GM18951 (cell line): ENCODE data around the gene LRRC1.

Experiments
- POLR2A ChIP-seq: IDR thresholded peaks from 4 replicates; pipeline ENCODE4 v1.6.1; 2011; ENCODE audit warnings: mild to moderate bottlenecking; ENCODE audit not compliant: insufficient read length, insufficient read depth; ENCODE audit errors: extremely low read depth
- in situ Hi-C: fragments of 300-500 bp; cut with MboI; formaldehyde crosslinking; loops from one replicate; pipeline ENCODE4 v1.12.0; 2022; ENCODE audit warnings: low sequenced_read_pairs, mixed read lengths, inconsistent platforms; ENCODE audit not compliant: unreplicated experiment

LRRC1 gene

DNA sequence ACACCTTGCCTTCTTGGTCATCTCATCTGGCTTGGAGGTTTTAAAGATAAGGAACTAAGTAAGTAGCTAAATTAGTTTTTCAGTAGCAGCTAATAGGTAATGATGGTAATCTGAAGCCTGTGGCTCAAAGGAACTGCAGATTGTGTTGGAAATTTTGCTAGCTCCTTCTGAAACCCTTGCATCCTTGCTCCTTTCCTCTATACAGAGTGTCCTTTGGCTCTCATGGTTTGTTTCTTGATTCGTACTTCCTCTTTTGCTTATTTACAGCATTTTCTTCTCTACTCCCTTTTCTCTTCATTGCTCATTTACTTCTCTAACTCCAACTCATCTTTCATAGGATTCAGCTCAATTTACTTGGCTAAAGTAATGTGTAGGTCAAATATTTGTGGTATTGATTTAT, 19.0 kb downstream of the LRRC1 start:
- no peak for TF ChIP-seq POLR2A

GRCh38 chr6:53814353-53814752, 19.5 kb downstream of the LRRC1 start:
- in situ Hi-C loops = no loop called here
- no peak for TF ChIP-seq POLR2A

More for the DNA sequence above, 19.0 kb downstream of the LRRC1 start:
- in situ Hi-C loops = no loop called here

DNA sequence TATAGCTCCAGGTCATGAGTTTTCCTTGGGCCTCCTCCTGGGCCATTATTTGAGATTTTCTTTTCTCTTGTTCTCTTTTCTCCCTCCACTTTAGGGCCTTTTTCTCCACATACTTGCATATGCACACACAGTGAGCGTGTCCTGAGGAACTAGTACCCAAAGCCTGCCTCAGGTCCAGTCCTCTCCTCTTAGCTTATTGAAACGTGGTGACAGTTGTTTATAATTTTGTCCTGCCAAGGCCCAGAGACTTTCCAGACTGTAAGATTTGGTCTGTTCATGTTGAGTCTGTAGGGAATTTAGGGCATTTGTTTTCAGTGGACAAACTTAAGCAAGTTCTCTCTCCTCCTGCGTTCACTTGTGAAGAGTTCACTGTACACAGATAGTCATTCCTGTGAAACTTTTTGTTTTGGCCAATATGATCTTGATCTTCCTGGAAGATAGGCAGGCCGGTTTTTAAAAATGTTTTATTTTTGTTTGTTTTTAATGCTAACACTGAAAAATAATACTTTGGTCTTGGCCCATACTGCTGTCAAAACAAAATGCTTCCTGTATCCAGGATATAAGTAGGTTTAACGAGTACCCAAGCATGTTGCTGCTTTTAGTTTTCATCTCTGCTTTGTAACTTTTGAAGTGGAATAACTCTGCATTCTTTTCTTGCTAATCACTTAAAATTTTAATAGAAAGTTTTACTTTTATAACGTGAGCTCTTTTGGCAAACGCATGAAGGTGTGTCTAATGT, 20.7 kb downstream of the LRRC1 start:
- TF ChIP-seq POLR2A = no peak
- in situ Hi-C loops = no loop called here

- in situ Hi-C loops = no loop called here
- no peak for TF ChIP-seq POLR2A
These were observed 24.2 kb downstream of the LRRC1 start for GRCh38 chr6:53818858-53819609.

GRCh38 chr6:53822401-53823125, 27.8 kb downstream of the LRRC1 start:
- in situ Hi-C loops = no loop called here
- no peak for TF ChIP-seq POLR2A

DNA sequence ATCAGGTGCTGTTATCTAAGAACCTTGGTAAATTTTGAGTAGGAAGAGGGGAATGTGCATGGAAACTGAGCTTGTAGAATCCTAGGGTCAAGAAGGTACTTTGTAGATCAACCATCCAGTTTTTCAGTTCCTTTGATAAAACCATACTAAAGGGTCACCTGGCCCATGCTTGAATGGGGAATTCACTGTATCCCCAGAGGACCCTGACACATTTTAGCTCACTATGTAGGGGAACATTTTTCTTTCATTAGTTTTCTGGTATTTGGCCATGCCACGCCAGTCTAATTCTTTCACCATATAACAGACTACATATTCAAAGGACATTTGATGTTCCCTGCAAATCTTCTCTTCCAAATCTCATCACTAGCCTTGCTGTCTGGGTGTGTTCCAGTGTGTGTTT, 29.9 kb downstream of the LRRC1 start:
- in situ Hi-C loops = no loop called here
- TF ChIP-seq POLR2A = no peak

DNA sequence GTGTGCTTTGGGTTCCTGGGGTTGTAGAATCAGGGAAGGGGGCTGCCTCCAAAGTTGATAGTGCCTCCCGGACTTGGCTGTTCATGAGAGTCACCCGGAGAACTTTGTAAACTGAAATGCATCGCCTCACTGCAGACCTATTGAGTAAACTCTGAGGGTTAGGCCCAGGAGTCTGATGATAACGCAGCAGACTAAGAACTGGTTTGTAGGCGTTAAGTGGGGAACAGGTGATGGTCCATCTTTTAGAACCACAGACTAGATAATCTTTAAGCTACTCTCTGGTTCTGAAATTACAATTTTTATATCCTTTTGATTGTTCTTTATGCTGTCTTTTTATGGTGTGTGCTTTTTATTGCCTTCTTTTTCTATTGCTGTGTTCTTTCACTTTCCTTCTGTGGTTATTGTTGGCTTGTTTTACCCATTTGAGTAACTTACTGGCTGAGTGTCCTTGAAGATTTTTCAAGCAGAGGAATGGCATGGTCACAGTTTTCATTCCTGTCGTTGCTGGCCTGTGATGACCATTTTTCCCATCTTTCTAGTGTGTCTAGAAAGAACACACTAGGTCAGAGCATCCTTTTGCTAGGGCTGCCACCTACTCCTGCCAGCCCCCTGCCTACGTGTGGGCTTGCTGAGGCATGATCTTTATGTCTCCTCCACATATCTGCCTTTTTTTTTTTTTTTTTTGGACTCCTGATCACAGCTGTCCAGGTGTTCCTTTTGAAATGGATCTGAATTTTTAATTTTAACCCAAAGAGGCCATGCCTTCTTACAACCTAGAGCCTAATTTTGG, 30.9 kb downstream of the LRRC1 start:
- TF ChIP-seq POLR2A = no peak
- in situ Hi-C loops = no loop called here

DNA sequence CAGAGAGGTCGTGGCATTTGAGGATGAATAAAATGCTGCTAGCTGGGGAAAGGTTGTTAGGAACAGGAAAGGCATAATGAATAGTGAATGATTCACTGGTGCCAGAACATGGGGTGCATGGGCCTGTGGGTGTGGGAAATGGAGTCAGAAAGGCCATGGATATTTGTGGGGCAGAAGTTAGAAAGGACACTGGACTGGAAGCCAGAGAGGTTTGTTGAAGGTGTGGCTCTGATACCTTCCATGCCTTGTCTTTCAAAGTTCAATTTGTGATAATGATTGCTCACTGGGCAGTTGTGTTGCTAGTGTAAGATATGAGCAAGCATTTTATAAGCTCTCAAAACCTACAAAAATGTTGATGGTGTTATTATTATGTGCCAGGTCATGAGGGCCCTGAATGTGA, 32.7 kb downstream of the LRRC1 start:
- in situ Hi-C loops = no loop called here
- TF ChIP-seq POLR2A = no peak

- TF ChIP-seq POLR2A = no peak
- in situ Hi-C loops = no loop called here
These were observed 33.4 kb downstream of the LRRC1 start for GRCh38 chr6:53828215-53828614.

DNA sequence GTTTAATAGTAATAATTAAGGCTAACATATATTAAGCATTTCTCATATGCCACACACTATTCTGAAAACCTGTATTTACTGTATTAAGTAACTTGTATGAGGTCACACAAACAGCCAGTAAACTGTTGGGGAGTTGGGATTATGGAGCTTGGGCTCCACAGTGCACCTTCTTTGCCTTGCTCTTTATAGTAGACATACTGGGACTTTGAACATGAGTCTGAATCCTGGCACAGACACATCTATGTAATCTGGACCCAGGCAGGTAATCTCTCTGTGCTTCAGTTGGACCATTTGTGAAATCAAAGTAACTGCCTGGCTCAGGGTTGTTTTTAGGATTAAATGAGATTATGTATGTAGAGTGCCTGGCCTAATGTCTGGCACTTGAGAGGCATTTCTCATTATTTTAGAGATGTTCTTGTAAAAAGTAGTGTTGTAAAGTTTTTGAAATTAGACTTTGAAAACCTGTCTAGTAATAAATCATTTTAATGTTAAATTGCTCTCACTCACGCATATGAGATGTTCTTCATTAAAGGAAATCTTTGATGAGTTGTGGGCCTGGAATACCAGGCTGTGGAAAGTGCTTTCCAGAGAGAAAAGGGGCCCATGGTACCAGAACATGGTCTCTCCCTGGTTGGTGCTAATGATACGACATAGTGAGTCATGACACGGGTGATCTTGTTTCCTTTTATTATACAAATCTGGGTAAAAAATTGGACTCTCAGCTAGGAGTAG, 34.3 kb downstream of the LRRC1 start:
- in situ Hi-C loops = no loop called here

DNA sequence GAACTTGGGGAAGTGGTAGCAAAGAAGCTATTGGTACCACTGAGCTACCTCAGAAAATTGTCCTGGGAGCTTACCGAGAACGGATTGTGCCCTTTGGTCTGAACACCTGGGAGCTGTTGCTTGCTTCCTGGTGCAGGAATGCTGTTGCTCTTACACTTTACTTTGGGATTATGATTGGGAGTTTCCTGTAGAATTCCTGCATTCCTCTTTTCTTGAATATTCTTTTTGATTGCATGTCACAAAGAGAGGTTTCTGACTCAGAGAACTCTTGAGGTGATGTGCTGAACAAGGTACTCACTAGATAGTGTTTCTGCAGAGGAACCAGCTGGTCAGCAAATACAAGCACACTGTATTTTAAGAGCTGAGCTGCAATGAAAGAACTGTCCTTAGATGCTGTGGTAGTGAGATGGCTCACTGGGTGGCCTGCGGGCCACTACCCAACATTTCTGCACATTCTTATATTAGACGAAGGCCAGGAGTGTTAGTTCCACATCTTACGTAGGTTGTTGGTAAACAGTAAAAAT, 35.0 kb downstream of the LRRC1 start:
- in situ Hi-C loops = no loop called here
- TF ChIP-seq POLR2A = no peak

More for the DNA sequence above, 34.3 kb downstream of the LRRC1 start:
- no peak for TF ChIP-seq POLR2A

DNA sequence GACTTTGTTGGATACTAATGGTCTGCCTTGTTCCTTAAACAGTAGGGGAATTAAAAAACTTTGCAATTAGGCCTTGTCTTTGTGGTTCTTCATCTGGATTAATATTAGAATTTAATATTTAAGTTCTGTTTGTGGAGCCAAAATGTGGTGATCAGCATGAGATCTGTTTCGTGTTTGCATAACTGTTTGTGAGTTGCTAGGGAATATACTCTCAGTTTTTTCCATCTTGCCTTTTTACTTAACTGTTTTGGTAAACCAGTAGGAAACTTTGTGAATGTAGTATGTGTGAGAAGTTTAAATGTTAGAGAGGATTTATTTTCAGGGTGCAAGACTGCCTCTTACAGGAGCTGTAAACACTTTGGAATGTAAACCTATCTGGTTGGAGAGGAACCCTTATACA, 35.6 kb downstream of the LRRC1 start:
- in situ Hi-C loops = no loop called here
- no peak for TF ChIP-seq POLR2A
